ENCODE measurements around the gene GOLIM4. TPM values are rescaled to one million over a fixed set of nuclear protein-coding genes. Genes with fewer than 3 reads are reported as not detected.

GOLIM4 gene
- total RNA-seq, 1 experiment from 2014 or later = 17.4 TPM

- Histone ChIP-seq H3K9me3 (no peaks in the 10 kb centered on the region), H3K4me3 (ENCODE audit: low read depth, low read length) (no peak overlapping the region), H3K27me3 (replicated peaks; ENCODE audit: control insufficient read depth, insufficient read depth, low read length) (no peaks in the 10 kb centered on the region; the same call in 1 of the 2 replicates), H3K36me3 (ENCODE audit: control insufficient read depth, insufficient read depth, low read length) (no peaks in the 10 kb centered on the region), H3K4me1 (no peaks in the 10 kb centered on the region)
- H3K4me3 Mint-ChIP-seq (ENCODE audit: unreplicated experiment) = no peak overlapping the region
- TF ChIP-seq CTCF (IDR thresholded peaks at IDR 0.05; ENCODE audit: insufficient read depth in 1 of 2, low read depth in 1 of 2, low read length in 1 of 2, severe bottlenecking in 1 of 2, unreplicated experiment in 1 of 2) = no peak
- no peak overlapping the region for H3K27ac Mint-ChIP-seq (ENCODE audit: unreplicated experiment)
- ChIA-PET POLR2A (no interaction called here), CTCF (no interaction called here)
- DNase-seq = no peak
- intact Hi-C loops (cut with micrococcal nuclease; ENCODE audit: unreplicated experiment) = no loop called here
- no peaks in the 10 kb centered on the region for H3K27me3 Mint-ChIP-seq (ENCODE audit: insufficient read depth, unreplicated experiment)
- no peaks in the 10 kb centered on the region for H3K36me3 Mint-ChIP-seq (ENCODE audit: insufficient read depth, unreplicated experiment)
- H3K9me3 Mint-ChIP-seq (ENCODE audit: unreplicated experiment) = no peaks in the 10 kb centered on the region
- peaks cover 6% of the 10 kb centered on the region for H3K4me1 Mint-ChIP-seq (ENCODE audit: low read depth, unreplicated experiment)
- no TSS peak for BruUV-seq (replicated peaks)
These were observed 21.3 kb upstream of the GOLIM4 start for GRCh38 chr3:168117059-168117458.

DNA sequence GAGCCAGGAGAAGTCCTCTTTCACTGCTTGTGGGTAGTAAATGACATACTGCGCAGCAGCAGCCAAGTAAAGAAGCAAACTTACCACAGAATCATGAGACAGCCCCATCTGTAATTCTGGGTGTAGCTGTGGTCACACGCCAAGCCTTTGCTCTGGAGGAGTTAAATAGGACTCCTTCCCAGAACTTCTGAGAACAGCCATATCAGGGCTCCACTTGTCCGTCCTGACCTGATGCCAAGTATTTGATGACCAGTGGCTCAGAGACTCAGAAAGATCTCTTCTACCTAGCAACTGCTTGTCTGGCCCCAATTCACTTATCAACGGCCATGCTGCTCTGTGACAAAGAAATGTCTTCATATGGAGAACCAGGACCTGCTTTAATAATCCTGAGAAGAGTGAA lies 20.6 kb upstream of the GOLIM4 start:
- Mint-ChIP-seq H3K27me3 (ENCODE audit: insufficient read depth, unreplicated experiment) (no peaks in the 10 kb centered on the region), H3K4me1 (ENCODE audit: low read depth, unreplicated experiment) (peaks cover 6% of the 10 kb centered on the region), H3K36me3 (ENCODE audit: insufficient read depth, unreplicated experiment) (no peaks in the 10 kb centered on the region), H3K27ac (ENCODE audit: unreplicated experiment) (no peak overlapping the region), H3K9me3 (ENCODE audit: unreplicated experiment) (no peaks in the 10 kb centered on the region), H3K4me3 (ENCODE audit: unreplicated experiment) (no peak overlapping the region)
- Histone ChIP-seq H3K27me3 (replicated peaks; ENCODE audit: control insufficient read depth, insufficient read depth, low read length) (no peaks in the 10 kb centered on the region; the same call in 1 of the 2 replicates), H3K36me3 (ENCODE audit: control insufficient read depth, insufficient read depth, low read length) (no peaks in the 10 kb centered on the region), H3K4me3 (ENCODE audit: low read depth, low read length) (no peak overlapping the region), H3K4me1 (no peaks in the 10 kb centered on the region), H3K9me3 (no peaks in the 10 kb centered on the region)
- no peak for DNase-seq
- ChIA-PET POLR2A (no interaction called here), CTCF (no interaction called here)
- BruUV-seq (replicated peaks) = no TSS peak
- intact Hi-C loops (cut with micrococcal nuclease; ENCODE audit: unreplicated experiment) = no loop called here
- no peak for TF ChIP-seq CTCF (IDR thresholded peaks at IDR 0.05; ENCODE audit: insufficient read depth in 1 of 2, low read depth in 1 of 2, low read length in 1 of 2, severe bottlenecking in 1 of 2, unreplicated experiment in 1 of 2)

GRCh38 chr3:168113848-168114247 lies 18.1 kb upstream of the GOLIM4 start:
- intact Hi-C loops (cut with micrococcal nuclease; ENCODE audit: unreplicated experiment) = no loop called here

More at GRCh38 chr3:168113848-168114247, 18.1 kb upstream of the GOLIM4 start:
- no peaks in the 10 kb centered on the region for H3K36me3 Mint-ChIP-seq (ENCODE audit: insufficient read depth, unreplicated experiment)
- H3K27me3 Mint-ChIP-seq (ENCODE audit: insufficient read depth, unreplicated experiment) = no peaks in the 10 kb centered on the region
- Histone ChIP-seq H3K4me3 (ENCODE audit: low read depth, low read length) (no peak overlapping the region), H3K9me3 (no peaks in the 10 kb centered on the region), H3K4me1 (no peaks in the 10 kb centered on the region), H3K36me3 (ENCODE audit: control insufficient read depth, insufficient read depth, low read length) (no peaks in the 10 kb centered on the region), H3K27me3 (replicated peaks; ENCODE audit: control insufficient read depth, insufficient read depth, low read length) (no peaks in the 10 kb centered on the region; the same call in 1 of the 2 replicates)
- TF ChIP-seq CTCF (IDR thresholded peaks at IDR 0.05; ENCODE audit: insufficient read depth in 1 of 2, low read depth in 1 of 2, low read length in 1 of 2, severe bottlenecking in 1 of 2, unreplicated experiment in 1 of 2) = no peak
- POLR2A ChIA-PET = no interaction called here
- no TSS peak for BruUV-seq (replicated peaks)
- H3K9me3 Mint-ChIP-seq (ENCODE audit: unreplicated experiment) = no peaks in the 10 kb centered on the region
- peaks cover 6% of the 10 kb centered on the region for H3K4me1 Mint-ChIP-seq (ENCODE audit: low read depth, unreplicated experiment)
- no peak overlapping the region for H3K27ac Mint-ChIP-seq (ENCODE audit: unreplicated experiment)
- H3K4me3 Mint-ChIP-seq (ENCODE audit: unreplicated experiment) = no peak overlapping the region
- CTCF ChIA-PET = no interaction called here
- DNase-seq = no peak
